Liver (tissue), 9 donors: ENCODE measurements around the gene CADM2. TPM values are rescaled to one million over a fixed set of nuclear protein-coding genes. Genes with fewer than 3 reads are reported as not detected.

ENCODE experiments used
- DNase-seq: peaks from one replicate; pipeline ENCODE4 v3.0.0-alpha.2; 2017; ENCODE audit warnings: low spot score
- H3K27ac ChIP-seq, 2 donors: one replicate each; pipeline ENCODE4 v1.7.0; 2013; ENCODE audit warnings: inconsistent platforms in 2 of 2, low read length in 2 of 2, control low read depth in 1 of 2, low read depth in 1 of 2, mild to moderate bottlenecking in 1 of 2
- H3K27me3 ChIP-seq, 4 donors: one replicate each; pipeline versions ENCODE4 v1.6.1 to v1.7.0; 2013; ENCODE audit warnings: low read length in 3 of 4, inconsistent platforms in 1 of 4, mild to moderate bottlenecking in 1 of 4, moderate library complexity in 1 of 4; ENCODE audit not compliant: control insufficient read depth in 4 of 4, insufficient read depth in 4 of 4
- H3K36me3 ChIP-seq, 4 donors: one replicate each; pipeline versions ENCODE4 v1.6.1 to v1.7.0; 2013; ENCODE audit warnings: low read length in 3 of 4, mild to moderate bottlenecking in 3 of 4, low read depth in 1 of 4, moderate library complexity in 1 of 4; ENCODE audit not compliant: control insufficient read depth in 4 of 4, insufficient read depth in 3 of 4
- H3K4me1 ChIP-seq, 4 donors: one replicate each; pipeline versions ENCODE4 v1.6.1 to v1.7.0; 2013; ENCODE audit warnings: low read length in 3 of 4, mild to moderate bottlenecking in 3 of 4, moderate library complexity in 1 of 4; ENCODE audit not compliant: control insufficient read depth in 4 of 4, insufficient read depth in 4 of 4
- H3K4me3 ChIP-seq, 3 donors: one replicate each; pipeline versions ENCODE4 v1.6.1 to v1.7.0; 2013; ENCODE audit warnings: low read length in 3 of 3, control low read depth in 1 of 3, low read depth in 1 of 3, mild to moderate bottlenecking in 1 of 3
- H3K9ac ChIP-seq, 2 donors: one replicate each; pipeline ENCODE4 v1.7.0; 2013; ENCODE audit warnings: low read length in 2 of 2, mild to moderate bottlenecking in 2 of 2, moderate library complexity in 2 of 2, control low read depth in 1 of 2, low read depth in 1 of 2
- H3K9me3 ChIP-seq, 4 donors: one replicate each; pipeline versions ENCODE4 v1.6.1 to v1.7.0; 2013; ENCODE audit warnings: low read length in 3 of 4; ENCODE audit not compliant: control insufficient read depth in 4 of 4
- ATF3 ChIP-seq: IDR thresholded peaks from 2 replicates; pipeline ENCODE4 v1.6.1; 2016; ENCODE audit warnings: antibody characterized with exemption
- CTCF ChIP-seq: fragments of 150-350 bp; IDR thresholded peaks from 2 replicates; pipeline ENCODE4 v1.5.1; 2017; ENCODE audit warnings: improper control_type of control experiment, low read depth, low read length; ENCODE audit not compliant: missing input control
- EGR1 ChIP-seq, 2 donors: IDR thresholded peaks; 2 replicates each; pipeline ENCODE4 v1.6.1; 2016 to 2018; ENCODE audit warnings: antibody characterized with exemption in 2 of 2, low read depth in 2 of 2
- FOXA1 ChIP-seq: IDR thresholded peaks from 2 replicates; pipeline ENCODE4 v1.6.1; 2016; ENCODE audit warnings: antibody characterized with exemption
- FOXA2 ChIP-seq: IDR thresholded peaks from 2 replicates; pipeline ENCODE4 v1.6.1; 2016; ENCODE audit warnings: antibody characterized with exemption
- HNF4A ChIP-seq, 2 donors: conservative IDR thresholded peaks; 2 replicates each; pipeline ENCODE4 v1.6.1; 2016; ENCODE audit warnings: antibody characterized with exemption in 2 of 2, mild to moderate bottlenecking in 2 of 2
- HNF4G ChIP-seq: IDR thresholded peaks from 2 replicates; pipeline ENCODE4 v1.6.1; 2016; ENCODE audit warnings: antibody characterized with exemption
- JUND ChIP-seq, 2 donors: IDR thresholded peaks; 2 replicates each; pipeline ENCODE4 v1.6.1; 2016; ENCODE audit warnings: antibody characterized with exemption in 2 of 2
- MAX ChIP-seq: IDR thresholded peaks from 2 replicates; pipeline ENCODE4 v1.6.1; 2016; ENCODE audit warnings: antibody characterized with exemption
- NR2F2 ChIP-seq: IDR thresholded peaks from 2 replicates; pipeline ENCODE4 v1.6.1; 2016; ENCODE audit warnings: antibody characterized with exemption
- RAD21 ChIP-seq, 2 donors: IDR thresholded peaks; 2 replicates each; pipeline ENCODE4 v1.6.1; 2016; ENCODE audit warnings: antibody characterized with exemption in 2 of 2, mild to moderate bottlenecking in 2 of 2
- RXRA ChIP-seq, 2 donors: IDR thresholded peaks; 2 replicates each; pipeline ENCODE4 v1.6.1; 2017 to 2018; ENCODE audit warnings: antibody characterized with exemption in 2 of 2, mild to moderate bottlenecking in 1 of 2
- SP1 ChIP-seq: IDR thresholded peaks from 2 replicates; pipeline ENCODE4 v1.6.1; 2018; ENCODE audit warnings: antibody characterized with exemption, mild to moderate bottlenecking
- YY1 ChIP-seq: IDR thresholded peaks from 2 replicates; pipeline ENCODE4 v1.6.1; 2016; ENCODE audit warnings: antibody characterized with exemption, mild to moderate bottlenecking
- ZBTB33 ChIP-seq: IDR thresholded peaks from 2 replicates; pipeline ENCODE4 v1.6.1; 2016; ENCODE audit warnings: antibody characterized with exemption
- WGBS: extraction: QIAGEN DNeasy Blood & Tissue Kit; methylation state at CpG from one replicate; pipeline ENCODE4 v1.1.7; 2013; 5-methylcytosine and 5-hydroxymethylcytosine counted together
- polyA plus RNA-seq, 2 donors: library from polyadenylated mRNA; stranded (reverse) in 1 of 2; unstranded in 1 of 2; fragments of 200-250 nt in 1 of 2; fragments of >200 nt in 1 of 2; fragmentation: Nextera tagmentation in 1 of 2; extraction: Ambion mirVana in 1 of 2; gene quantifications; one replicate each; pipeline versions ENCODE4 v1.2.1 to v1.2.3, GENCODE V29; 2013 to 2015
- total RNA-seq, 2 donors: library from RNA; depleted of rRNA; stranded (reverse); fragments of >200 nt; gene quantifications; one replicate each; pipeline ENCODE4 v1.2.3, GENCODE V29; 2014
- donor health status: healthy.
- donor health status: healthy.
- donor health status: healthy.
- donor health status: healthy.
- donor health status: healthy.

CADM2 gene
- total and polyA plus RNA-seq, 4 donors = 0.35 to 0.92 (median 0.51) TPM

- TF ChIP-seq RAD21 (IDR thresholded peaks at IDR 0.05) = no peak
- no peak for TF ChIP-seq FOXA2
- TF ChIP-seq ATF3 = no peak
- no peak for TF ChIP-seq RXRA (IDR thresholded peaks at IDR 0.05)
- no peak for TF ChIP-seq EGR1 (IDR thresholded peaks at IDR 0.05; ENCODE audit: low read depth in 2 of 2)
- no peak for TF ChIP-seq SP1
- no peak for TF ChIP-seq CTCF
- no peak for TF ChIP-seq HNF4G
- no peak for TF ChIP-seq FOXA1
- TF ChIP-seq ZBTB33 = no peak
- TF ChIP-seq MAX = no peak
- no peak for TF ChIP-seq NR2F2
- TF ChIP-seq YY1 = no peak
- Histone ChIP-seq H3K9me3 (no peaks in the 10 kb centered on the region), H3K27me3 (no peaks in the 10 kb centered on the region), H3K36me3 (no peaks in the 10 kb centered on the region), H3K27ac (no peak overlapping the region), H3K4me3 (no peak overlapping the region), H3K4me1 (no peaks in the 10 kb centered on the region), H3K9ac (no peak overlapping the region)
- WGBS = 58% methylated on average over 3 of the region's 3 CpGs
- DNase-seq = no peak
These were observed 518.2 kb downstream of the CADM2 start for GRCh38 chr3:85476891-85477495.

- Histone ChIP-seq H3K4me3 (no peak overlapping the region), H3K9me3 (no peaks in the 10 kb centered on the region), H3K27ac (no peak overlapping the region), H3K36me3 (no peaks in the 10 kb centered on the region), H3K27me3 (no peaks in the 10 kb centered on the region), H3K4me1 (no peaks in the 10 kb centered on the region), H3K9ac (no peak overlapping the region)
- no peak for DNase-seq
- TF ChIP-seq EGR1 (IDR thresholded peaks at IDR 0.05; ENCODE audit: low read depth in 2 of 2) (no peak), JUND (IDR thresholded peaks at IDR 0.05) (no peak), RXRA (IDR thresholded peaks at IDR 0.05) (no peak), HNF4A (conservative IDR thresholded peaks at IDR 0.05) (no peak), FOXA1 (no peak), ZBTB33 (no peak)
- WGBS = 80% methylated on average over 5 of the region's 5 CpGs
These were observed 522.8 kb downstream of the CADM2 start for GRCh38 chr3:85481411-85482212.
